SIG-M5 (cell line): Measurements from ENCODE around the gene CCDC102A.
"Not testable (repeated sequence)": the region's sequence is repeated elsewhere in the genome, so short reads cannot be mapped to it uniquely, and the experiment has no call there.

Source experiments
- DNase-seq: peaks from one replicate; lab custom pipeline; 2025; lab: John Stamatoyannopoulos, UW

Gene CCDC102A

GRCh38 chr16:57536306-57537193, at the start of gene CCDC102A:
CCDC102A (minus strand) TSS chr16:57536571; CDS start chr16:57529177, 7,394 bp downstream.
- DNase-seq = no peak

- DNase-seq = no peak
Observed at GRCh38 chr16:57585051-57585687, 48.8 kb upstream of the CCDC102A start.

- no peak for DNase-seq
Observed at GRCh38 chr16:57579361-57579665, 42.9 kb upstream of the CCDC102A start.

GRCh38 chr16:57578521-57579360, 42.4 kb upstream of the CCDC102A start:
- no peak for DNase-seq

- DNase-seq = no peak
Observed at GRCh38 chr16:57577691-57578224, 41.4 kb upstream of the CCDC102A start.

GRCh38 chr16:57577214-57577613, 40.8 kb upstream of the CCDC102A start:
- no peak for DNase-seq

GRCh38 chr16:57576429-57576870, 40.1 kb upstream of the CCDC102A start:
- DNase-seq = no peak

- no peak for DNase-seq
Observed at GRCh38 chr16:57575468-57576277, 39.3 kb upstream of the CCDC102A start.

- DNase-seq = no peak
Observed at GRCh38 chr16:57574646-57575467, 38.5 kb upstream of the CCDC102A start.

- no peak for DNase-seq
Observed at GRCh38 chr16:57574086-57574485, 37.7 kb upstream of the CCDC102A start.

GRCh38 chr16:57572978-57573728, 36.8 kb upstream of the CCDC102A start:
- no peak for DNase-seq

GRCh38 chr16:57571098-57571497, 34.7 kb upstream of the CCDC102A start:
- DNase-seq = no peak

- no peak for DNase-seq
Observed at GRCh38 chr16:57570301-57571070, 34.1 kb upstream of the CCDC102A start.

- no peak for DNase-seq
Observed at GRCh38 chr16:57569306-57569946, 33.1 kb upstream of the CCDC102A start.

- DNase-seq = not testable (repeated sequence)
Observed at GRCh38 chr16:57568772-57569171, 32.4 kb upstream of the CCDC102A start.

- DNase-seq = no peak
Observed at GRCh38 chr16:57568173-57568678, 31.9 kb upstream of the CCDC102A start.

- DNase-seq = no peak
Observed at GRCh38 chr16:57567691-57568090, 31.3 kb upstream of the CCDC102A start.

GRCh38 chr16:57566436-57566835, 30.1 kb upstream of the CCDC102A start:
- no peak for DNase-seq
